HEK293 (cell line): ENCODE measurements around the gene METTL8.

Experiments used
- CTCF ChIP-seq: fragments of 450-650 bp; formaldehyde crosslinking; IDR thresholded peaks from 2 replicates; pipeline ENCODE4 v1.5.1; 2016; ENCODE audit warnings: missing biosample characterization, missing genetic modification characterization
- PRDM2 ChIP-seq: fragments of 450-650 bp; formaldehyde crosslinking; IDR thresholded peaks from 2 replicates; pipeline ENCODE4 v1.5.1; 2016; ENCODE audit warnings: missing biosample characterization, missing genetic modification characterization, borderline replicate concordance
- PRDM6 ChIP-seq: fragments of 450-650 bp; formaldehyde crosslinking; IDR thresholded peaks from 2 replicates; pipeline ENCODE4 v1.5.1; 2017; ENCODE audit warnings: missing biosample characterization, missing genetic modification characterization
- SP2 ChIP-seq: fragments of 450-650 bp; formaldehyde crosslinking; IDR thresholded peaks from 2 replicates; pipeline ENCODE4 v1.5.1; 2016; ENCODE audit warnings: missing biosample characterization, missing genetic modification characterization
- ZBTB20 ChIP-seq: fragments of 450-650 bp; formaldehyde crosslinking; IDR thresholded peaks from 2 replicates; pipeline ENCODE4 v1.5.1; 2016; ENCODE audit warnings: missing biosample characterization, missing genetic modification characterization
- ZBTB8A ChIP-seq: fragments of 450-650 bp; formaldehyde crosslinking; IDR thresholded peaks from 2 replicates; pipeline ENCODE4 v1.5.1; 2016; ENCODE audit warnings: missing biosample characterization, missing genetic modification characterization
- ZNF157 ChIP-seq: fragments of 450-650 bp; formaldehyde crosslinking; IDR thresholded peaks from 2 replicates; pipeline ENCODE4 v1.5.1; 2016; ENCODE audit warnings: missing biosample characterization, missing genetic modification characterization
- ZNF324 ChIP-seq: fragments of 450-650 bp; formaldehyde crosslinking; IDR thresholded peaks from 2 replicates; pipeline ENCODE4 v1.5.1; 2016; ENCODE audit warnings: missing biosample characterization, missing genetic modification characterization
- ZNF350 ChIP-seq: fragments of 450-650 bp; formaldehyde crosslinking; IDR thresholded peaks from 2 replicates; pipeline ENCODE4 v1.5.0; 2017; ENCODE audit warnings: missing biosample characterization, mild to moderate bottlenecking, missing genetic modification characterization
- ZNF580 ChIP-seq: fragments of 450-650 bp; formaldehyde crosslinking; IDR thresholded peaks from 2 replicates; pipeline ENCODE4 v1.5.1; 2016; ENCODE audit warnings: missing biosample characterization, missing genetic modification characterization
- ZNF747 ChIP-seq: fragments of 450-650 bp; formaldehyde crosslinking; IDR thresholded peaks from 2 replicates; pipeline ENCODE4 v1.5.1; 2016; ENCODE audit warnings: missing biosample characterization, missing genetic modification characterization
- ZNF768 ChIP-seq: fragments of 450-650 bp; formaldehyde crosslinking; IDR thresholded peaks from 2 replicates; pipeline ENCODE4 v1.5.1; 2018; ENCODE audit warnings: missing biosample characterization, mild to moderate bottlenecking, missing genetic modification characterization
- ZNF777 ChIP-seq: fragments of 450-650 bp; formaldehyde crosslinking; IDR thresholded peaks from 2 replicates; pipeline ENCODE4 v1.5.1; 2017; ENCODE audit warnings: missing biosample characterization, missing genetic modification characterization, borderline replicate concordance

- no peak for TF ChIP-seq PRDM2 (tag by site-specific recombination)
- TF ChIP-seq CTCF (tag by site-specific recombination): no peak
- no peak for TF ChIP-seq ZNF777
- no peak for TF ChIP-seq PRDM6
- no peak for TF ChIP-seq ZNF350 (tag by site-specific recombination)
- no peak for TF ChIP-seq ZNF157 (tag by site-specific recombination)
- no peak for TF ChIP-seq ZBTB8A (tag by site-specific recombination)
- TF ChIP-seq ZNF747 (tag by site-specific recombination): no peak
- TF ChIP-seq ZNF580 (tag by site-specific recombination): no peak
- TF ChIP-seq ZNF768: no peak
- no peak for TF ChIP-seq SP2
- no peak for TF ChIP-seq ZNF324 (tag by site-specific recombination)
- TF ChIP-seq ZBTB20 (tag by site-specific recombination): no peak
Measured at GRCh38 chr2:171389780-171390179, 44.0 kb downstream of the METTL8 start.
